DND-41 (cell line): ENCODE data around the gene LIPG.
"Not testable (repeated sequence)": the region's sequence is repeated elsewhere in the genome, so short reads cannot be mapped to it uniquely, and the experiment has no call there.

Source experiments
- EZH2 ChIP-seq: IDR thresholded peaks from 3 replicates; pipeline ENCODE4 v1.6.1; 2012; ENCODE audit warnings: borderline replicate concordance, low read depth, mild to moderate bottlenecking, moderate library complexity, low read length, inconsistent platforms; ENCODE audit not compliant: severe bottlenecking
- TF ChIP-seq, protein P1 (sequence below): IDR thresholded peaks from 2 replicates; pipeline ENCODE4 v1.5.1; 2012; ENCODE audit warnings: borderline replicate concordance, low read length, moderate library complexity, mild to moderate bottlenecking; ENCODE audit not compliant: poor library complexity, severe bottlenecking; ENCODE audit errors: extremely low read depth

DNA sequence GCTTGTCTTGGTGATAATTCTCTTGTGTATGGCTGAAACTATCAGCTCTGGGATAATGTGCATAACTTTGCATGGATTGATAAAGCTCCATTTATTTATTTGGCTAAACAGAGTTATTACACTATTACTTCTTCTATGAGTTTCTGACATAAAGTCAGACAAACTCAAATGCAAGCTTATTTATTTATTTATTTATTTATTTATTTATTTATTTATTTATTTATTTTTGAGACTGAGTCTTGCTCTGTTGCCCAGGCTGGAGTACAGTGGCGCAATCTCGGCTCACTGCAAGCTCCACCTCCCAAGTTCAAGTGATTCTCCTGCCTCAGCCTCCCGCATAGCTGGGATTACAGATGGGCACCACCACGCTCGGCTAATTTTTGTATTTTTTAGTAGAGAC lies 46.9 kb upstream of the LIPG start:
- TF ChIP-seq, protein P1, sequence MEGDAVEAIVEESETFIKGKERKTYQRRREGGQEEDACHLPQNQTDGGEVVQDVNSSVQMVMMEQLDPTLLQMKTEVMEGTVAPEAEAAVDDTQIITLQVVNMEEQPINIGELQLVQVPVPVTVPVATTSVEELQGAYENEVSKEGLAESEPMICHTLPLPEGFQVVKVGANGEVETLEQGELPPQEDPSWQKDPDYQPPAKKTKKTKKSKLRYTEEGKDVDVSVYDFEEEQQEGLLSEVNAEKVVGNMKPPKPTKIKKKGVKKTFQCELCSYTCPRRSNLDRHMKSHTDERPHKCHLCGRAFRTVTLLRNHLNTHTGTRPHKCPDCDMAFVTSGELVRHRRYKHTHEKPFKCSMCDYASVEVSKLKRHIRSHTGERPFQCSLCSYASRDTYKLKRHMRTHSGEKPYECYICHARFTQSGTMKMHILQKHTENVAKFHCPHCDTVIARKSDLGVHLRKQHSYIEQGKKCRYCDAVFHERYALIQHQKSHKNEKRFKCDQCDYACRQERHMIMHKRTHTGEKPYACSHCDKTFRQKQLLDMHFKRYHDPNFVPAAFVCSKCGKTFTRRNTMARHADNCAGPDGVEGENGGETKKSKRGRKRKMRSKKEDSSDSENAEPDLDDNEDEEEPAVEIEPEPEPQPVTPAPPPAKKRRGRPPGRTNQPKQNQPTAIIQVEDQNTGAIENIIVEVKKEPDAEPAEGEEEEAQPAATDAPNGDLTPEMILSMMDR: not testable (repeated sequence)
- TF ChIP-seq EZH2: not testable (repeated sequence)
